ENCODE results near the gene CSNK1G1. TPM values are rescaled to one million over a fixed set of nuclear protein-coding genes. Genes with fewer than 3 reads are reported as not detected.

Gene CSNK1G1
- polyA plus RNA-seq, 2 of the 4 experiments (the other 2 are of a cell fraction) = 11.0 to 36.3 TPM

DNA sequence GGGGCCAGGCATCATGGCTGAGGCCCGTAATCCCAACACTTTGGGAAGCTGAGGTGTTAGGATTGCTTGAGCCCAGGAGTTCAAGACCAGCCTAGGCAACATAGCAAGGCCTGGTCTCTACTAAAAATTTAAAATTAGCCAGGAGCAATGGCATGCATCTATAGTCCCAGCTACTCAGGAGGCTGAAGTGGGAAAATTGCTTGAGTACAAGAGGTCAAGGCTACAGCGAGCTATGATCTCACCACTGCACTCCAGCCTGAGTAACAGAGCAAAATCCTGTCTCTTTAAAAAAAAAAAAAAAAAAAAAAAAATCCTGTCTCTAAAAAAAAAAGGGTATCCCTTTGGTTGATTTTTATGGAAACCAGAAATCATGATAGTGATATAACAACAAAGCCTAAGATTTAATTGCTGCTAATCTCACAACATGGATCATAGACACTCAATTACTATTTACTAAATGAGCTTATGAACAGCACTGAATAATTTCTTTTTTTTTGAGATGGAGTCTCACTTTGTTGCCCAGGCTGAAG lies 13.2 kb upstream of the CSNK1G1 start (continued):
- TF ChIP-seq, protein P1, sequence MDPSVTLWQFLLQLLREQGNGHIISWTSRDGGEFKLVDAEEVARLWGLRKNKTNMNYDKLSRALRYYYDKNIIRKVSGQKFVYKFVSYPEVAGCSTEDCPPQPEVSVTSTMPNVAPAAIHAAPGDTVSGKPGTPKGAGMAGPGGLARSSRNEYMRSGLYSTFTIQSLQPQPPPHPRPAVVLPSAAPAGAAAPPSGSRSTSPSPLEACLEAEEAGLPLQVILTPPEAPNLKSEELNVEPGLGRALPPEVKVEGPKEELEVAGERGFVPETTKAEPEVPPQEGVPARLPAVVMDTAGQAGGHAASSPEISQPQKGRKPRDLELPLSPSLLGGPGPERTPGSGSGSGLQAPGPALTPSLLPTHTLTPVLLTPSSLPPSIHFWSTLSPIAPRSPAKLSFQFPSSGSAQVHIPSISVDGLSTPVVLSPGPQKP (IDR thresholded peaks at IDR 0.05; ENCODE audit: low read depth, low read length) = no peak
- TF ChIP-seq CEBPB (IDR thresholded peaks at IDR 0.05) (no peak), BHLHE40 (IDR thresholded peaks at IDR 0.05; ENCODE audit: low read depth, low read length) (no peak), CBX2 (IDR thresholded peaks at IDR 0.05; ENCODE audit: borderline replicate concordance, low read depth) (no peak)

DNA sequence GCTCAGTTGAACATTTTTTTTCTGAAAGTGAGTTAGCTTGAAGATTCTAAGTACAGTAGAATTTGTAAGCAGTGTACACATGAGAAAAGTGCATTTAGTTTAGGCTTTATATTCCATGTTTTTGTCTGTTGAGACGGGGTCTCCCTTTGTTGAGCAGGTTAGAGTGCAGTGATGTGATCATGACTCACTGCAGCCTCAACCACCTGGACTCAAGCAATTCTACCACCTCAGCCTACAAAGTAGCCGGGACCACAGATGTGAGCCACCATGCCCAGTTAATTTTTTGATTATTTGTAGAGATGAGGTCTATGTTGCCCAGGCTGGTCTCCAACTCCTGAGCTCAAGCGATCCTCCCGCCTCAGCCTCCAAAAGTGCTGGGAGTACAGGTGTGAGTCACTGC lies 5.3 kb upstream of the CSNK1G1 start:
- ChIA-PET POLR2A (no interaction called here), CTCF (interaction anchor here (0.7 to 2.4 kb wide), 5 partner anchors 10 to 208 kb away, joined by 3 to 12 read pairs (median 3); no protein-coding TSS in a partner anchor)
- no peak for TF ChIP-seq GATA3 (IDR thresholded peaks at IDR 0.05; ENCODE audit: borderline replicate concordance)
- TF ChIP-seq, protein P2, sequence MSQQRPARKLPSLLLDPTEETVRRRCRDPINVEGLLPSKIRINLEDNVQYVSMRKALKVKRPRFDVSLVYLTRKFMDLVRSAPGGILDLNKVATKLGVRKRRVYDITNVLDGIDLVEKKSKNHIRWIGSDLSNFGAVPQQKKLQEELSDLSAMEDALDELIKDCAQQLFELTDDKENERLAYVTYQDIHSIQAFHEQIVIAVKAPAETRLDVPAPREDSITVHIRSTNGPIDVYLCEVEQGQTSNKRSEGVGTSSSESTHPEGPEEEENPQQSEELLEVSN (IDR thresholded peaks at IDR 0.05; ENCODE audit: borderline replicate concordance, low read depth) = no peak
- TF ChIP-seq, protein P3, sequence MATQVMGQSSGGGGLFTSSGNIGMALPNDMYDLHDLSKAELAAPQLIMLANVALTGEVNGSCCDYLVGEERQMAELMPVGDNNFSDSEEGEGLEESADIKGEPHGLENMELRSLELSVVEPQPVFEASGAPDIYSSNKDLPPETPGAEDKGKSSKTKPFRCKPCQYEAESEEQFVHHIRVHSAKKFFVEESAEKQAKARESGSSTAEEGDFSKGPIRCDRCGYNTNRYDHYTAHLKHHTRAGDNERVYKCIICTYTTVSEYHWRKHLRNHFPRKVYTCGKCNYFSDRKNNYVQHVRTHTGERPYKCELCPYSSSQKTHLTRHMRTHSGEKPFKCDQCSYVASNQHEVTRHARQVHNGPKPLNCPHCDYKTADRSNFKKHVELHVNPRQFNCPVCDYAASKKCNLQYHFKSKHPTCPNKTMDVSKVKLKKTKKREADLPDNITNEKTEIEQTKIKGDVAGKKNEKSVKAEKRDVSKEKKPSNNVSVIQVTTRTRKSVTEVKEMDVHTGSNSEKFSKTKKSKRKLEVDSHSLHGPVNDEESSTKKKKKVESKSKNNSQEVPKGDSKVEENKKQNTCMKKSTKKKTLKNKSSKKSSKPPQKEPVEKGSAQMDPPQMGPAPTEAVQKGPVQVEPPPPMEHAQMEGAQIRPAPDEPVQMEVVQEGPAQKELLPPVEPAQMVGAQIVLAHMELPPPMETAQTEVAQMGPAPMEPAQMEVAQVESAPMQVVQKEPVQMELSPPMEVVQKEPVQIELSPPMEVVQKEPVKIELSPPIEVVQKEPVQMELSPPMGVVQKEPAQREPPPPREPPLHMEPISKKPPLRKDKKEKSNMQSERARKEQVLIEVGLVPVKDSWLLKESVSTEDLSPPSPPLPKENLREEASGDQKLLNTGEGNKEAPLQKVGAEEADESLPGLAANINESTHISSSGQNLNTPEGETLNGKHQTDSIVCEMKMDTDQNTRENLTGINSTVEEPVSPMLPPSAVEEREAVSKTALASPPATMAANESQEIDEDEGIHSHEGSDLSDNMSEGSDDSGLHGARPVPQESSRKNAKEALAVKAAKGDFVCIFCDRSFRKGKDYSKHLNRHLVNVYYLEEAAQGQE (IDR thresholded peaks at IDR 0.05) = no peak
- TF ChIP-seq CBX2 (IDR thresholded peaks at IDR 0.05; ENCODE audit: borderline replicate concordance, low read depth) = no peak
- no peak for TF ChIP-seq SREBF2 (IDR thresholded peaks at IDR 0.05)
- no peak for TF ChIP-seq HOXB13 (CRISPR knock-in tag; IDR thresholded peaks at IDR 0.05; ENCODE audit: low read depth)
- TF ChIP-seq EHF (CRISPR knock-in tag; IDR thresholded peaks at IDR 0.05) = no peak
- TF ChIP-seq CHD2 (IDR thresholded peaks at IDR 0.05; ENCODE audit: low read length, partially characterized antibody) = no peak
- TF ChIP-seq SMC3 (IDR thresholded peaks at IDR 0.05) = no peak
- no peak overlapping the region for H3K4me3 ChIP-seq
- no peak for DNase-seq (ENCODE audit: low read depth in 1 of 2, low spot score in 1 of 2)
- H3K27ac ChIP-seq = no peak overlapping the region
- H3K4me2 ChIP-seq = no peak overlapping the region
- ATAC-seq = no peak
- peaks cover 5% of the 10 kb centered on the region; the same call in 2 of the 3 replicates for H3K4me1 ChIP-seq
- peak; percentile 43 for FAIRE-seq
- H3K9me3 ChIP-seq = no peaks in the 10 kb centered on the region
- WGBS (ENCODE audit: missing lambda C conversion rate) = 92% methylated on average over 4 of the region's 4 CpGs

DNA sequence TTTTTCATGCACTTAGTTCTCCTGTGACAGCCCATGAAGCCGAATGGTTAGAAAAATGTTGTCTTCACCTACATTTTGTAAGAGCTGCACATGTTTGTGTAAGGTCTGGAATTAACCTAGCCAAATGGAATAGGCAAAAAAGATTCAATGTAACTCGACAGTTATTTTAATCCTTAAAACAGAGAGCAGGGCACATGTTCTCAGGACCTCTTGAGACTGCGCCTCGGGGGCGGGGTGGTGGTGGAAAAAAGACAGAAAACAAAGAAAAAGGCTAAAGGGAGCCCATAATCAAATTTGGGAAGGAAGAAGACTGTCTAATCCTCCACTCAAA lies 702 bp upstream of the CSNK1G1 start:
- 0 out of 6 replicates have a peak, but pooled peaks of 1 of the 2 experiments have one; percentile 1 for ATAC-seq
- TF ChIP-seq KDM1A (IDR thresholded peaks at IDR 0.05; ENCODE audit: low read depth) = no peak
- TF ChIP-seq EP300 (IDR thresholded peaks at IDR 0.05) = no peak
- no peak for TF ChIP-seq ZSCAN20 (CRISPR knock-in tag; IDR thresholded peaks at IDR 0.05)
- no peak for TF ChIP-seq NR3C1 (IDR thresholded peaks at IDR 0.05)
- TF ChIP-seq RCOR1 (IDR thresholded peaks at IDR 0.05; ENCODE audit: low read depth, low read length) = no peak
- ChIA-PET POLR2A (interaction anchor here (0.9 to 1.5 kb wide), 5 partner anchors 30 to 147 kb away, joined by 3 to 11 read pairs (median 3); partner anchors contain the start of gene TRIP4), CTCF (interaction anchor here (0.6 to 2.7 kb wide), 15 partner anchors 11 to 323 kb away, joined by 3 to 11 read pairs (median 5); partner anchors contain the start of genes PPIB and TRIP4)
- Histone ChIP-seq H3K27ac (peak overlapping the region; percentile 61 to 94), H3K4me2 (peak overlapping the region; percentile 79), H3K4me3 (peak overlapping the region; percentile 82), H3K9me3 (no peaks in the 10 kb centered on the region), H3K4me1 (peaks cover 13% of the 10 kb centered on the region)
- FAIRE-seq = no peak
- WGBS (ENCODE audit: missing lambda C conversion rate) = 46% methylated on average over 5 of the region's 5 CpGs
- DNase-seq (ENCODE audit: low read depth in 1 of 2, low spot score in 1 of 2) = no peak

Measured in A549 (cell line).